Panc1 (cell line): ENCODE measurements around the gene ASCC1. TPM values are rescaled to one million over a fixed set of nuclear protein-coding genes. Genes with fewer than 3 reads are reported as not detected.

Experiments
- ATAC-seq: fragments of 200-7000 bp; cut with Tn5 transposase; 2 replicates; pipeline ENCODE4 v1.9.1; 2020; ENCODE audit warnings: mild to moderate bottlenecking, moderate library complexity
- BruUV-seq: library from RNA; stranded (reverse); fragments of 400-500 nt; replicated peaks from 2 replicates; lab custom pipeline; 2021; lab: Mats Ljungman, UMichigan
- CTCF ChIA-PET: fragments of 300-600 bp; sonication (Branson Sonifier 250); formaldehyde crosslinking; loops from one replicate; lab custom pipeline; 2022; ENCODE audit warnings: antibody characterized with exemption; lab: Charles Lee
- POLR2A ChIA-PET: fragments of 300-600 bp; sonication (Branson Sonifier 250); formaldehyde crosslinking; loops from one replicate; lab custom pipeline; 2022; ENCODE audit warnings: antibody characterized with exemption; lab: Charles Lee
- DNase-seq: peaks from one replicate; pipeline ENCODE4 v3.0.0-alpha.2; 2010; ENCODE audit warnings: low read depth, low spot score
- H3K27ac ChIP-seq: 2 replicates; pipeline ENCODE4 v1.5.1; 2011; ENCODE audit warnings: mild to moderate bottlenecking, low read length, inconsistent platforms
- H3K27me3 ChIP-seq: fragments of 200-500 bp; sonication (Bioruptor generic); 2 replicates; pipeline ENCODE4 v1.6.0; 2014; ENCODE audit warnings: low read length, inconsistent platforms; ENCODE audit not compliant: control insufficient read depth, insufficient read depth
- H3K36me3 ChIP-seq: fragments of 200-500 bp; sonication (Bioruptor generic); 2 replicates; pipeline ENCODE4 v1.5.1; 2014; ENCODE audit warnings: inconsistent platforms, mild to moderate bottlenecking, low read length, moderate library complexity; ENCODE audit not compliant: control insufficient read depth, insufficient read depth
- H3K4me1 ChIP-seq: 2 replicates; pipeline ENCODE4 v1.5.1; 2011; ENCODE audit warnings: inconsistent platforms, mild to moderate bottlenecking, low read length, moderate library complexity; ENCODE audit not compliant: control insufficient read depth, insufficient read depth
- H3K4me3 ChIP-seq, 2 experiments: 2 replicates each; pipeline ENCODE4 v1.5.1; 2011 to 2012; ENCODE audit warnings: low read depth in 2 of 2, low read length in 2 of 2, mild to moderate bottlenecking in 2 of 2, inconsistent platforms in 1 of 2, moderate library complexity in 1 of 2
- H3K9me3 ChIP-seq: fragments of 200-500 bp; sonication (Bioruptor generic); 2 replicates; pipeline ENCODE4 v1.5.1; 2014; ENCODE audit warnings: low read depth, mild to moderate bottlenecking, inconsistent platforms, low read length, moderate library complexity; ENCODE audit not compliant: control insufficient read depth, insufficient read depth
- POLR2AphosphoS5 ChIP-seq: IDR thresholded peaks from 2 replicates; pipeline ENCODE4 v1.6.1; 2012; ENCODE audit warnings: mild to moderate bottlenecking, low read depth, low read length, moderate library complexity
- SIN3A ChIP-seq: IDR thresholded peaks from 2 replicates; pipeline ENCODE4 v1.6.1; 2012; ENCODE audit warnings: low read depth, mild to moderate bottlenecking, low read length, moderate library complexity, borderline replicate concordance; ENCODE audit not compliant: insufficient read depth
- TCF7L2 ChIP-seq: IDR thresholded peaks from 2 replicates; pipeline ENCODE4 v1.6.1; 2011; ENCODE audit warnings: mild to moderate bottlenecking, low read depth, low read length, inconsistent platforms
- in situ Hi-C: cut with HindIII; loops from 2 replicates; pipeline ENCODE4 v1.10.0; 2016; ENCODE audit warnings: low sequenced_read_pairs, low pct_unique_long_range_greater_than_20kb
- intact Hi-C: fragments of 100-400 bp; cut with micrococcal nuclease; formaldehyde crosslinking; loops from one replicate; pipeline ENCODE4 v1.10.0; 2022; ENCODE audit not compliant: unreplicated experiment
- total RNA-seq: library from RNA; stranded (reverse); gene quantifications from one replicate; pipeline ENCODE4 v1.2.1, GENCODE V29; 2021; ENCODE audit not compliant: unreplicated experiment
- TF ChIP-seq, protein P1 (sequence below): fragments of 450-650 bp; IDR thresholded peaks from 2 replicates; pipeline ENCODE4 v1.5.1; 2017; ENCODE audit warnings: mild to moderate bottlenecking
- TF ChIP-seq, protein P2 (sequence below), 2 experiments: IDR thresholded peaks; 2 replicates each; pipeline ENCODE4 v1.6.1; 2011 to 2012; ENCODE audit warnings: low read depth in 2 of 2, control low read depth in 1 of 2, low read length in 1 of 2, mild to moderate bottlenecking in 1 of 2, moderate library complexity in 1 of 2; ENCODE audit not compliant: insufficient read depth in 1 of 2

Gene ASCC1
- total RNA-seq, 1 experiment from 2014 or later, result 114 TPM

DNA sequence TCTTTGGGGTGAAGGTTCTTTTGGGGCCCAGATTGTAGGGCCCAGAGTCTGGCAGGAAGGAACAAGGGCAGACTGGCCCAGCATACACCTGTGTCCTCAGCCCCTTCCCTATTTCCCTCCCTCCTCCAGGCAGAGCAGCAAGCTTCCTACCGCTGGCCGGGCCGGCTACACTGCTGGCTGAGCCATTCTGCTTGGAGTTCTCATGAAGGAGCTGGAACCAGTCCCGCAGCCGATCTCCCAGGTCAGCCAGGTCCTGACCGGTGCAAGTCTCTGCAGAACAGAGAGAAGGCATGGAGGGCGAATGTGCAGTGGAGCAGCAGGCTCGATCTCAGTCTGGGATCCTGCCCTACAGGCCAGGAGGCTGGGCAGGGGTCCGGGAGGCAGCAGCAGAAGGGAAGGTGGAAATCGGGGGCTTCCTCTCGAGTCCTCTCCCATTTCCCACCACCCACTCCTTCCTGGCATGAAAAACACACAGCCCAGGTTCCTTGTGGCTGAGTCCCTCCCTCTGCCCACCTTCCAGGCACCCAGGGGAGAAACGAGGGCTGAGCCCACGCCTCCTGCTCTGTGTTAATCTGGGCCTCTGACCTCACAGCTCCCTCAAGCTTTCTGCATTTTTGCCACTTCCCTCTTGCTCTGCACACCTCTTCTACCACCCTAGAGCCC is 148.5 kb downstream of the ASCC1 start:
- no peaks in the 10 kb centered on the region for H3K9me3 ChIP-seq
- POLR2A ChIA-PET, result no interaction called here
- H3K27ac ChIP-seq, result peak overlapping the region; percentile 76
- peaks cover 45% of the 10 kb centered on the region for H3K4me1 ChIP-seq
- intact Hi-C loops, result no loop called here
- in situ Hi-C loops, result no loop called here
- TF ChIP-seq POLR2AphosphoS5 (no peak), SIN3A (no peak), TCF7L2 (no peak)
- TF ChIP-seq, protein P1, sequence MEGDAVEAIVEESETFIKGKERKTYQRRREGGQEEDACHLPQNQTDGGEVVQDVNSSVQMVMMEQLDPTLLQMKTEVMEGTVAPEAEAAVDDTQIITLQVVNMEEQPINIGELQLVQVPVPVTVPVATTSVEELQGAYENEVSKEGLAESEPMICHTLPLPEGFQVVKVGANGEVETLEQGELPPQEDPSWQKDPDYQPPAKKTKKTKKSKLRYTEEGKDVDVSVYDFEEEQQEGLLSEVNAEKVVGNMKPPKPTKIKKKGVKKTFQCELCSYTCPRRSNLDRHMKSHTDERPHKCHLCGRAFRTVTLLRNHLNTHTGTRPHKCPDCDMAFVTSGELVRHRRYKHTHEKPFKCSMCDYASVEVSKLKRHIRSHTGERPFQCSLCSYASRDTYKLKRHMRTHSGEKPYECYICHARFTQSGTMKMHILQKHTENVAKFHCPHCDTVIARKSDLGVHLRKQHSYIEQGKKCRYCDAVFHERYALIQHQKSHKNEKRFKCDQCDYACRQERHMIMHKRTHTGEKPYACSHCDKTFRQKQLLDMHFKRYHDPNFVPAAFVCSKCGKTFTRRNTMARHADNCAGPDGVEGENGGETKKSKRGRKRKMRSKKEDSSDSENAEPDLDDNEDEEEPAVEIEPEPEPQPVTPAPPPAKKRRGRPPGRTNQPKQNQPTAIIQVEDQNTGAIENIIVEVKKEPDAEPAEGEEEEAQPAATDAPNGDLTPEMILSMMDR, result no peak
- TF ChIP-seq, protein P2, sequence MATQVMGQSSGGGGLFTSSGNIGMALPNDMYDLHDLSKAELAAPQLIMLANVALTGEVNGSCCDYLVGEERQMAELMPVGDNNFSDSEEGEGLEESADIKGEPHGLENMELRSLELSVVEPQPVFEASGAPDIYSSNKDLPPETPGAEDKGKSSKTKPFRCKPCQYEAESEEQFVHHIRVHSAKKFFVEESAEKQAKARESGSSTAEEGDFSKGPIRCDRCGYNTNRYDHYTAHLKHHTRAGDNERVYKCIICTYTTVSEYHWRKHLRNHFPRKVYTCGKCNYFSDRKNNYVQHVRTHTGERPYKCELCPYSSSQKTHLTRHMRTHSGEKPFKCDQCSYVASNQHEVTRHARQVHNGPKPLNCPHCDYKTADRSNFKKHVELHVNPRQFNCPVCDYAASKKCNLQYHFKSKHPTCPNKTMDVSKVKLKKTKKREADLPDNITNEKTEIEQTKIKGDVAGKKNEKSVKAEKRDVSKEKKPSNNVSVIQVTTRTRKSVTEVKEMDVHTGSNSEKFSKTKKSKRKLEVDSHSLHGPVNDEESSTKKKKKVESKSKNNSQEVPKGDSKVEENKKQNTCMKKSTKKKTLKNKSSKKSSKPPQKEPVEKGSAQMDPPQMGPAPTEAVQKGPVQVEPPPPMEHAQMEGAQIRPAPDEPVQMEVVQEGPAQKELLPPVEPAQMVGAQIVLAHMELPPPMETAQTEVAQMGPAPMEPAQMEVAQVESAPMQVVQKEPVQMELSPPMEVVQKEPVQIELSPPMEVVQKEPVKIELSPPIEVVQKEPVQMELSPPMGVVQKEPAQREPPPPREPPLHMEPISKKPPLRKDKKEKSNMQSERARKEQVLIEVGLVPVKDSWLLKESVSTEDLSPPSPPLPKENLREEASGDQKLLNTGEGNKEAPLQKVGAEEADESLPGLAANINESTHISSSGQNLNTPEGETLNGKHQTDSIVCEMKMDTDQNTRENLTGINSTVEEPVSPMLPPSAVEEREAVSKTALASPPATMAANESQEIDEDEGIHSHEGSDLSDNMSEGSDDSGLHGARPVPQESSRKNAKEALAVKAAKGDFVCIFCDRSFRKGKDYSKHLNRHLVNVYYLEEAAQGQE (IDR thresholded peaks at IDR 0.05; ENCODE audit: insufficient read depth in 1 of 2, low read depth in 2 of 2, low read length in 1 of 2), result no peak
- DNase-seq (no peak), ATAC-seq (peak; percentile 5; the same call in 1 of the 2 replicates)
- CTCF ChIA-PET, result interaction anchor here (1.6 kb wide), 1 partner anchor 10 kb away, joined by 6 read pairs; no protein-coding TSS in a partner anchor
- H3K4me3 ChIP-seq, result no peak overlapping the region
- H3K36me3 ChIP-seq, result no peaks in the 10 kb centered on the region
- BruUV-seq, result no TSS peak
- H3K27me3 ChIP-seq, result no peaks in the 10 kb centered on the region

DNA sequence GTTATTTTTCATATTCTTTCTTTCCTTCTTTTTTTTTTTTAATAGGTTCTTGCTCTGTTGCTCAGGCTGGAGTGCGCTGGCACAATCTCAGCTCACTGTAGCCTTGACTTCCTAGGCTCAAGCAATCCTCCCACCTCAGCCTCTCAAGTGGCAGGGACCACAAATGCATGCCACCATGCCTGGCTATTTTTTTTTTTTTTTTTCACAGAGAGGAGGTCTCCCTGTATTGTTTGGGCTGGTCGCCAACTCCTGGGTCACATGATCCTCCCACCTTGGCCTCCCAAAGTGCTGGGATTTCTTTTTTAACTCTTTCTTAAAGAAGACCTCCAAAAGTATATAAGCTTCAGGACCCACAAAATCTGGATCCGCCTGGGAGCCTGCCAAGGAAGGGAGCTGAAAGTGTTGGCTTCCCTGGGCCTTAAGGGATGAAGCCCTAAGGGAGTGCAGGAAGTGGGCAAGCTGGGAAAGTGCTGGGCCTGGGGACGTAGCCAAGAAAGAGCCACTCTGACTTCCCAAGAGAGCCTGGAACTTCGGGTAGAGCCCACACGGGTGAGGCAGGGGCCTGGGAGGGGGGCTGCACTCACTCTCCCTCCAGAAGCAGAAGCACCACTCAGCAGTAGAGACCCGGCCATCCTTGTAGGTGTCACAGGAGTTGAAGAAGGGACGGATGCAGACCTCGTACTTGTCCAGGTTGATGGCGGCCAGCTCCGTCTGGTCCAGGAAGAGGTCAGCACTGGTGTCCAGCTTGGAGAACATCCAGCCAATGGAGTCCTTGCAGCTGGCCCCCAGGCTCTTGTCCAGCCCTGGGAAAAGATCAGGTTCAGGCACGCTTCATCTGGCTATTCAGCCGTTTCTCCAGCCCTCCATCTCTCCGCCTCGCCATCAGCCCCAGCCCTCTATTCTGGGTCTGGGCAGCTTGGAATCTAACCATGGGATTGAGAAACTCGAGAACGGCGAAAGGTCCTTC is 149.5 kb downstream of the ASCC1 start:
- DNase-seq, result no peak

More for the DNA sequence above, 149.5 kb downstream of the ASCC1 start:
- no TSS peak for BruUV-seq
- in situ Hi-C loops (no loop called here), intact Hi-C loops (no loop called here)
- TF ChIP-seq TCF7L2, result no peak
- TF ChIP-seq, protein P1, result no peak
- TF ChIP-seq, protein P2 (IDR thresholded peaks at IDR 0.05; ENCODE audit: insufficient read depth in 1 of 2, low read depth in 2 of 2, low read length in 1 of 2), result no peak
- no peak for TF ChIP-seq SIN3A
- TF ChIP-seq POLR2AphosphoS5, result no peak
- peak overlapping the region; percentile 69 for H3K27ac ChIP-seq
- no peaks in the 10 kb centered on the region for H3K9me3 ChIP-seq
- ATAC-seq, result no peak
- no peaks in the 10 kb centered on the region for H3K27me3 ChIP-seq
- ChIA-PET CTCF (interaction anchor here (0.7 to 1.6 kb wide), 3 partner anchors 9 to 18 kb away, joined by 3 to 6 read pairs (median 4); no protein-coding TSS in a partner anchor), POLR2A (interaction anchor here (0.6 to 0.7 kb wide), 2 partner anchors 11 to 501 kb away, joined by 5 to 6 read pairs; no protein-coding TSS in a partner anchor)
- peaks cover 54% of the 10 kb centered on the region for H3K4me1 ChIP-seq
- no peaks in the 10 kb centered on the region for H3K36me3 ChIP-seq
- no peak overlapping the region for H3K4me3 ChIP-seq
